Activated naive CD8-positive, alpha-beta T cell treated with anti-CD3 and anti-CD28 coated beads, Interleukin-2, amount 10 ng/mL, durations not matched to agents 7 days and 5 days (primary cell): Measurements from ENCODE around the gene HEYL. TPM values are rescaled to one million over a fixed set of nuclear protein-coding genes. Genes with fewer than 3 reads are reported as not detected.
"Not testable (repeated sequence)": the region's sequence is repeated elsewhere in the genome, so short reads cannot be mapped to it uniquely, and the experiment has no call there.

Experiments
- ATAC-seq: fragments of 150-1000 bp; cut with Tn5 transposase; one replicate; pipeline ENCODE4 v1.10.0; 2021; ENCODE audit warnings: low read depth, moderate library complexity
- POLR2A ChIA-PET: fragments of 350-600 bp; sonication (Branson Sonifier 250); formaldehyde crosslinking; loops from one replicate; lab custom pipeline; 2021; ENCODE audit warnings: antibody characterized with exemption; lab: Charles Lee
- DNase-seq: peaks from one replicate; pipeline ENCODE4 v3.0.0; 2021
- H3K27ac Mint-ChIP-seq: one replicate; pipeline ENCODE4 v1.8.0; 2022; ENCODE audit warnings: mild to moderate bottlenecking, mixed read lengths
- H3K27me3 Mint-ChIP-seq: one replicate; pipeline ENCODE4 v1.8.0; 2022; ENCODE audit warnings: mild to moderate bottlenecking, moderate library complexity, mixed read lengths
- H3K36me3 Mint-ChIP-seq: one replicate; pipeline ENCODE4 v1.8.0; 2021; ENCODE audit warnings: mild to moderate bottlenecking, mixed read lengths
- H3K4me1 Mint-ChIP-seq: one replicate; pipeline ENCODE4 v1.8.0; 2021; ENCODE audit warnings: mixed read lengths
- H3K4me3 Mint-ChIP-seq: one replicate; pipeline ENCODE4 v1.8.0; 2022; ENCODE audit warnings: mild to moderate bottlenecking, moderate library complexity, mixed read lengths
- H3K9me3 Mint-ChIP-seq: one replicate; pipeline ENCODE4 v1.8.0; 2021; ENCODE audit warnings: mixed read lengths
- total RNA-seq, 2 experiments: library from RNA; stranded (reverse); gene quantifications; one replicate each; pipeline ENCODE4 v1.2.3, GENCODE V29; 2021

HEYL gene
- total RNA-seq, 2 experiments from 2014 or later: not detected

DNA sequence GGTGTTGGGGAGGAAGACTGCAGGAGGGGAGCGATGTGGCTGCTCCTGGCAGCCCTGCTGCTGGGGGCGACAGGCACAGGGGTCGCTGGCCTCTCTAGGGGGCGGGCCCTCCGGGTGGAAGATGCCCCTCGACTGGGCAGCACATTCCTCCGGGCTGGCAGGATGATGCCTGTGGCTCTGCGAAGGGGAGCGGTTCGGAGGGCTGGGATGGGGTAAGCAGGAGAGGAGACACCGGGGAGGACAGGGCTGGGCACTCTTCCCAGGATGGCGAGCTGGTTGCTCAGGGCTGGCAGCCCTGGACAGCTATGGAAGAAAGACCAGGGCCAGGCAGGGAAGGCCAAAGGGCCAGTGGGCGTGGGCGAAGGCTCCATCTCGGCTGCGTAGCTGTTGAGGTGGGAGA is 12.8 kb downstream of the HEYL start:
- POLR2A ChIA-PET: no interaction called here
- Mint-ChIP-seq H3K4me1 (no peaks in the 10 kb centered on the region), H3K27ac (no peak overlapping the region), H3K4me3 (no peak overlapping the region), H3K36me3 (no peaks in the 10 kb centered on the region), H3K27me3 (no peaks in the 10 kb centered on the region), H3K9me3 (no peaks in the 10 kb centered on the region)
- DNase-seq: no peak
- ATAC-seq: no peak

DNA sequence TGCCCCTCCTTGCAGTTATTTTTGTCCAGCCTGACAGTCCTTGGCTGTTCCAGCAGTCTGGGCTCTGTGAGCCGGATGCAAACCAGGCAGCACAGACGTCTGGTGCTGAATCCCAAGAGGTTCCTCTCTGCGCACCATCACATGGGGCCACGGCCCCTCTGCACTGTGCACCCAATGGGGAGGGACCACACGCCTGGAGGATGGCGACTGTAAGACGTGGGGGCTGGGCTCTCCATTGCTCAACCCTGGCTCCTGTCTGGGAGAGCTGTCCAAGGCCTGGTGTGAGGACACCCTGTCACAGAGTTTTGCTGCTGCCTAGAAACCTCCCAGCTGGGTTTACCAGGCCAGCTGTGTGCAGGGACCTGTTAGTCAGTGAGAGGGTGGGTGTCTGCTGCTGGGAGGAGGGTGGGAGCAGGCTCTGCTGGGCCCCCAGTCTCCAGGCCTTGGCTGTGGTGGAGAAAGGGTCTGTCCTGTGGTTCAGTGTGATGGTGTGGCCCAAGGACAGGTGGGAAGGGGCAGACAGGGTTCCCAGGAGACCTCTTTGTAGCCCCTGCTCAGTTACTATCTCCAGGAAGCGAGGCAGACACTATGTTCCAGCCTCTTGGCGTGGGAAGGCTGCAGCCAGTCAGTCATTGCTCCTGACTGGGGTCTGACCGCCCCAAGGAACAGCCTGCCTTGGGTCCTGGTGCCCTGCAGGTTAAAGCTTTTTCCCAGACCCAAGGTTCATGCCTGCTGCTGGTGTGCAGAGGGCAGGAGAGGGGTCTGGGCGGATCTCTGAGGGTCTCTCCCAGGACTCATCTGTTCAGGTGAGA is 13.8 kb downstream of the HEYL start:
- Mint-ChIP-seq H3K27me3 (no peaks in the 10 kb centered on the region), H3K4me3 (no peak overlapping the region), H3K27ac (no peak overlapping the region), H3K9me3 (no peaks in the 10 kb centered on the region), H3K4me1 (no peaks in the 10 kb centered on the region), H3K36me3 (no peaks in the 10 kb centered on the region)
- POLR2A ChIA-PET: no interaction called here
- ATAC-seq (no peak), DNase-seq (no peak)

GRCh38 chr1:39625009-39625408 is 14.4 kb downstream of the HEYL start:
- Mint-ChIP-seq H3K9me3 (no peaks in the 10 kb centered on the region), H3K4me1 (no peaks in the 10 kb centered on the region), H3K4me3 (no peak overlapping the region), H3K36me3 (no peaks in the 10 kb centered on the region), H3K27me3 (no peaks in the 10 kb centered on the region), H3K27ac (no peak overlapping the region)
- POLR2A ChIA-PET: no interaction called here
- DNase-seq (no peak), ATAC-seq (no peak)

- no peak overlapping the region for H3K27ac Mint-ChIP-seq
- H3K4me1 Mint-ChIP-seq: no peaks in the 10 kb centered on the region
- no peaks in the 10 kb centered on the region for H3K9me3 Mint-ChIP-seq
- no peak for DNase-seq
- no peak for ATAC-seq
- no peaks in the 10 kb centered on the region for H3K27me3 Mint-ChIP-seq
- H3K36me3 Mint-ChIP-seq: no peaks in the 10 kb centered on the region
- no peak overlapping the region for H3K4me3 Mint-ChIP-seq
- POLR2A ChIA-PET: no interaction called here
These were observed 16.4 kb downstream of the HEYL start for GRCh38 chr1:39623053-39623452.

- H3K4me1 Mint-ChIP-seq: no peaks in the 10 kb centered on the region
- DNase-seq: no peak
- no peaks in the 10 kb centered on the region for H3K9me3 Mint-ChIP-seq
- no peak overlapping the region for H3K27ac Mint-ChIP-seq
- no peak overlapping the region for H3K4me3 Mint-ChIP-seq
- ATAC-seq: no peak
- H3K36me3 Mint-ChIP-seq: no peaks in the 10 kb centered on the region
- POLR2A ChIA-PET: no interaction called here
- peaks cover under 1% of the 10 kb centered on the region for H3K27me3 Mint-ChIP-seq
These were observed 17.0 kb downstream of the HEYL start for GRCh38 chr1:39622427-39622826.

- POLR2A ChIA-PET: no interaction called here
- no peaks in the 10 kb centered on the region for H3K36me3 Mint-ChIP-seq
These were observed 18.7 kb downstream of the HEYL start for GRCh38 chr1:39620659-39621165.

DNA sequence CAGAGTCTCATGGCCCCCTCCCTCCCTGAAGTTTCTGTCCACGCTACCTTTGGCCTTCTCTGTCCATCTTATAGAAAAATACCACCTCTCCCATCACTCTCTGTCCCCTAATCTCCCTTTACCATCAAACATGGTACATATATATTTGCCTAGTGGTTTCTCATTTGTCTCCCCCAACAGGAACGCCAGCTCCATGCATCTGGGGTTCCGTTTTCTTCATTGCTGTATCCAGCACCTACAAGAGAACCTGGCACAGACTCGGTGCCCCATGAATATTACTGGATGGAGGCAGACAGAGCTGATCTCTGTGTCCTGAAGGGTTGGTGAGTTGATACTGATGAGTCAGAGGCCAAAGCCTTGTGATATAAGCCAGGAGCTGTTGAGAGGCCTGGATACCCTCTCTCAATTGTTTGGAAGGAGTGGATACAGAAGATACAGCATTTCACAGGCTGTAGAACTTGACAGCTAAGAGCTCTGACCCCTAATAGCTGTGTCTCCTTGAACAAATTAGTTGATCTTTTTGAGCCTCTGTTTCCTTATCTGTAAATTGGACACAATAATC is 21.9 kb downstream of the HEYL start:
- Mint-ChIP-seq H3K27me3 (peaks cover 9% of the 10 kb centered on the region), H3K4me3 (no peak overlapping the region), H3K36me3 (no peaks in the 10 kb centered on the region), H3K4me1 (no peaks in the 10 kb centered on the region), H3K27ac (no peak overlapping the region), H3K9me3 (no peaks in the 10 kb centered on the region)
- ATAC-seq: no peak
- POLR2A ChIA-PET: no interaction called here
- DNase-seq: no peak

More at GRCh38 chr1:39620659-39621165, 18.7 kb downstream of the HEYL start:
- ATAC-seq (no peak), DNase-seq (no peak)
- Mint-ChIP-seq H3K4me1 (no peaks in the 10 kb centered on the region), H3K27ac (no peak overlapping the region), H3K9me3 (no peaks in the 10 kb centered on the region), H3K27me3 (peaks cover 3% of the 10 kb centered on the region), H3K4me3 (no peak overlapping the region)

GRCh38 chr1:39615086-39615673 is 24.3 kb downstream of the HEYL start:
- Mint-ChIP-seq H3K9me3 (no peaks in the 10 kb centered on the region), H3K27ac (no peak overlapping the region), H3K4me3 (no peak overlapping the region), H3K27me3 (peaks cover 9% of the 10 kb centered on the region), H3K36me3 (no peaks in the 10 kb centered on the region), H3K4me1 (no peaks in the 10 kb centered on the region)
- ATAC-seq (no peak), DNase-seq (no peak)
- POLR2A ChIA-PET: no interaction called here

DNA sequence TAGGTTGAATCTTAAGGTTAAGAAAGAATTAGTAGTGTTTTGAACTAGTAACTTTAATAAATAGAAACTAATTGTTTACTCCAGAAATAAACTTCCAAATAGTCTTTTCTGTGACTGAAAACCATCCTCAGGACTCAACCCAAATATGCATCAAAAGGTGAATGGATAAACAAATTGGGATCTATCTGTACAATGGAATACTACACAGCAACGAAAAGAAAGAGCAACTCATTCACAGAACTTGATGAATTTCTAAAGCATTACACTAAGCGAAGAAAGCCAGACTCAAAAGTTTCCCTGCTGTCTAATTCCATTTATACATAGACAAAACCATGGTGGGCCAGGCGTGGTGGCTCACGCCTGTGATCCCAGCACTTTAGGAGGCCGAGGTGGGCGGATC is 25.0 kb downstream of the HEYL start:
- ATAC-seq (no peak), DNase-seq (no peak)
- POLR2A ChIA-PET: no interaction called here
- Mint-ChIP-seq H3K27ac (no peak overlapping the region), H3K36me3 (no peaks in the 10 kb centered on the region), H3K9me3 (no peaks in the 10 kb centered on the region), H3K4me3 (no peak overlapping the region), H3K4me1 (peaks cover under 1% of the 10 kb centered on the region), H3K27me3 (peaks cover 12% of the 10 kb centered on the region)

DNA sequence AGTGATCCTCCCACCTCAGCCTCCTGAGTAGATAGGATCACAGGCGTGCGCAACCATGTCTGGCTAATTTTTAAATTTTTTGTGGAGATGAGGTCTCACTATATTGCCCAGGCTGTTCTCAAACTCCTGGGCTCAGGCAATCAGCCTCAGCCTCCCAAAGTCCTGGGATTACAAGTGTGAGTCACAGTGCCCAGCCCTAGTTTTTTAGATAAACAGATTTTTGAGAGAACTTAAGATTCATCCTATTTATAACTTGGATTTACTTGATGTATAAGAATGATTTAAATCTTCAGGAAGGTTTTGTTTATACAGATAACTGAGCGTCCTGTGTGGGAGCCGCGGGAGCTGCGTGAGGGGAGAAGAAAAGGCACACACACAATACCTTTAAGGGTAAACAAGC is 26.2 kb downstream of the HEYL start:
- H3K27me3 Mint-ChIP-seq: peaks cover 21% of the 10 kb centered on the region
- no peak for ATAC-seq

GRCh38 chr1:39609618-39610331 is 29.7 kb downstream of the HEYL start:
- Mint-ChIP-seq H3K27ac (no peak overlapping the region), H3K4me1 (peaks cover 4% of the 10 kb centered on the region), H3K4me3 (no peak overlapping the region), H3K27me3 (peaks cover 22% of the 10 kb centered on the region), H3K9me3 (no peaks in the 10 kb centered on the region), H3K36me3 (no peaks in the 10 kb centered on the region)
- peak; percentile 89 for ATAC-seq
- DNase-seq: peak; percentile 73
- POLR2A ChIA-PET: interaction anchor here (1.0 kb wide), 1 partner anchor 66 kb away, joined by 3 read pairs; no protein-coding TSS in a partner anchor

More for the DNA sequence above, 26.2 kb downstream of the HEYL start:
- POLR2A ChIA-PET: no interaction called here
- no peaks in the 10 kb centered on the region for H3K9me3 Mint-ChIP-seq
- no peak overlapping the region for H3K27ac Mint-ChIP-seq
- DNase-seq: no peak
- H3K4me1 Mint-ChIP-seq: peaks cover 3% of the 10 kb centered on the region
- no peaks in the 10 kb centered on the region for H3K36me3 Mint-ChIP-seq
- H3K4me3 Mint-ChIP-seq: no peak overlapping the region

DNA sequence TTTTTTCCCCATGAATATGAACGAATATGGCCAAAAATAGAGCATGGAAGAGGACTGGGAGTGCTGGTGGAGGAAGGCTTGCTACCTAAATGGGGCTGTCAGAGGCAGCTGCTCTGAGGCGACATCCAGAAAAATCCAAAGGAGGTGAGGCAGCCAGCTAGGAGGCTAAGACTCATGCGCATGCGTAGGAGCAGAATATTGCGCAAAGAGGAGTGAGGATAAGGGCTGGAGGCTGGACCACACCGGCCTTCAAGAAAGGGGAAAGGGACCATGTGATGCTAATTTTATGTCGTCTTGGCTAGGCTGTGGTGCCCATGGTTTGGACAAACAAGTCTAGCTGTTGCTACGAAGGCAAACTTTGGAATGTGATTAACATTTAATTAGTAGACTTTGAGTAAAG is 30.5 kb downstream of the HEYL start:
- no peak for ATAC-seq
- peaks cover 22% of the 10 kb centered on the region for H3K27me3 Mint-ChIP-seq
- no peaks in the 10 kb centered on the region for H3K36me3 Mint-ChIP-seq
- H3K4me1 Mint-ChIP-seq: peaks cover 4% of the 10 kb centered on the region
- H3K27ac Mint-ChIP-seq: no peak overlapping the region
- no peak for DNase-seq
- H3K9me3 Mint-ChIP-seq: no peaks in the 10 kb centered on the region
- no peak overlapping the region for H3K4me3 Mint-ChIP-seq
- POLR2A ChIA-PET: interaction anchor here (1.0 kb wide), 1 partner anchor 65 kb away, joined by 3 read pairs; no protein-coding TSS in a partner anchor

GRCh38 chr1:39603677-39604076 is 35.8 kb downstream of the HEYL start:
- H3K36me3 Mint-ChIP-seq, DNase-seq, POLR2A ChIA-PET, ATAC-seq, H3K9me3 Mint-ChIP-seq, H3K4me3 Mint-ChIP-seq, H3K27ac Mint-ChIP-seq, H3K4me1 Mint-ChIP-seq: not testable (repeated sequence)
- peaks cover 18% of the 10 kb centered on the region for H3K27me3 Mint-ChIP-seq
